C4-2B (cell line): ENCODE data around the gene HSPA2.

Source experiments
- H3K27ac ChIP-seq: fragments of 450-650 bp; 2 replicates; pipeline ENCODE4 v1.5.1; 2017
- CTCF ChIP-seq: fragments of 450-650 bp; conservative IDR thresholded peaks from 2 replicates; pipeline ENCODE4 v1.5.1; 2017; ENCODE audit warnings: mild to moderate bottlenecking
- ZFX ChIP-seq: fragments of 450-650 bp; IDR thresholded peaks from 2 replicates; pipeline ENCODE4 v1.6.1; 2017

Gene HSPA2

DNA sequence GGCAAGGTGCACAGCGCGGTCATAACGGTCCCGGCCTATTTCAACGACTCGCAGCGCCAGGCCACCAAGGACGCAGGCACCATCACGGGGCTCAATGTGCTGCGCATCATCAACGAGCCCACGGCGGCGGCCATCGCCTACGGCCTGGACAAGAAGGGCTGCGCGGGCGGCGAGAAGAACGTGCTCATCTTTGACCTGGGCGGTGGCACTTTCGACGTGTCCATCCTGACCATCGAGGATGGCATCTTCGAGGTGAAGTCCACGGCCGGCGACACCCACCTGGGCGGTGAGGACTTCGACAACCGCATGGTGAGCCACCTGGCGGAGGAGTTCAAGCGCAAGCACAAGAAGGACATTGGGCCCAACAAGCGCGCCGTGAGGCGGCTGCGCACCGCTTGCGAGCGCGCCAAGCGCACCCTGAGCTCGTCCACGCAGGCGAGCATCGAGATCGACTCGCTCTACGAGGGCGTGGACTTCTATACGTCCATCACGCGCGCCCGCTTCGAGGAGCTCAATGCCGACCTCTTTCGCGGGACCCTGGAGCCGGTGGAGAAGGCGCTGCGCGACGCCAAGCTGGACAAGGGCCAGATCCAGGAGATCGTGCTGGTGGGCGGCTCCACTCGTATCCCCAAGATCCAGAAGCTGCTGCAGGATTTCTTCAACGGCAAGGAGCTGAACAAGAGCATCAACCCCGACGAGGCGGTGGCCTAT lies 875 bp downstream of the HSPA2 start:
- no peak overlapping the region for H3K27ac ChIP-seq
- TF ChIP-seq CTCF: no peak
- no peak for TF ChIP-seq ZFX

GRCh38 chr14:64541972-64542835 lies 1.7 kb downstream of the HSPA2 start:
- H3K27ac ChIP-seq: no peak overlapping the region
- TF ChIP-seq CTCF (no peak), ZFX (no peak)

- no peak overlapping the region for H3K27ac ChIP-seq
- TF ChIP-seq ZFX: no peak
- TF ChIP-seq CTCF: no peak
Measured at GRCh38 chr14:64542836-64543201, 2.3 kb downstream of the HSPA2 start.

DNA sequence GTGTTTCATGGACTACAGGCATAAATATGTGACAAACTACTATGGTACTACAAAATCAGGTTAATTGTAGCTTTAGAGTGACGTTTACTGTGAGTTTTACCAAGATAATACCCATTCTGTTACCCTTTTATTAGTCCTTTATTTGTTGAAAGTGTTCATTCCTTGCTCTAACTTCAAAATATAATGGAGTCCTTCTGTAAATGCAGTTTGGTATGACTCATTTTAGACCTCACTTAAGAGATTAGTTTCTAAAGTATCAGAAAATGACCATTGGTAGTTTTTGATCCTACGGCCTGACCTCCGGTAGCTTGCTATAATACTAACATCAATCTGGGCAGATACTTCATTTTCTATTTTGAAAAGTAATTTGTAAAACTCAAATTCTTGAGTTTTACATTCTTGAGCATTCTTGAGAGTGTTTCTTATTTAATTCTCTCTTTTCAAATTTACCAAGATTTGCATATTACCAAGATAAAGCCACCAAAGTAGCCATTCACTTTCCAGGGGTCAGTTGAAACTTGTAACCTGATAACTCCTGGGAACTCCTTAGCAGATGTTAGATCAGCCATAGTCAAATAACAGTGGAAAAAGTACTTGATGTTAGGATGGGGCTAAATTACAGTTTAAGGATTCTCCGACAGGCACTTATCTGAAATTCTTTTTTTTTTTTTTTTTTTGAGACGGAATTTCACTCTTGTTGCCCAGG lies 4.2 kb downstream of the HSPA2 start:
- TF ChIP-seq ZFX (no peak), CTCF (no peak)
- no peak overlapping the region for H3K27ac ChIP-seq

DNA sequence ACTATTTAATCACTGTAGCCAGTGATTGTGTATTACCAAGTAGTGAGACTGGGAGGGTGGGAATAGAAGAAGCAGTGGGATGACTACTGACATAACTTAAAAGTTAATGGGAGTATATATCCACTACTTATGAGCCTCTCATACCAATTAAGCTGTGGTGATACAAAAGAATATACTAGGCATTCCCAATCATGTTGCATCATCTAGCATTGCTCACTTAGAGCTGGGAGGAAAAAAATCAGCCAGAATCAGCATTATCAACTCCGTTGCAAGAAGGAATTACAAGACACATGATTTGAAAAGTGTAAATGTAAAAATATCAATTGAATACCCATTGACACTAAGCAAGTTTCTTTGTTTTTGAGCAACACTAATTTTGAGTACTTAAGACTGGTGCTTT lies 8.5 kb downstream of the HSPA2 start:
- no peak overlapping the region for H3K27ac ChIP-seq
- TF ChIP-seq CTCF: no peak
- TF ChIP-seq ZFX: no peak

- TF ChIP-seq ZFX (no peak), CTCF (no peak)
- H3K27ac ChIP-seq: no peak within 1 kb of the TSS
Measured at GRCh38 chr14:64549791-64550620, 9.5 kb downstream of the HSPA2 start, which contains the start of gene PPP1R36. TSS of gene PPP1R36 (plus strand) at chr14:64549961. CDS start at chr14:64549998, 37 bp downstream.
